ENCODE measurements around the gene ATP11A.
"Not testable (repeated sequence)": the region's sequence is repeated elsewhere in the genome, so short reads cannot be mapped to it uniquely, and the experiment has no call there.

Gene ATP11A

GRCh38 chr13:112671359-112671758, 18.5 kb upstream of the ATP11A start:
- FAIRE-seq, result no peak
- TF ChIP-seq CTCF (IDR thresholded peaks at IDR 0.05; ENCODE audit: insufficient read depth, missing control alignments), result no peak

GRCh38 chr13:112672651-112673284, 17.1 kb upstream of the ATP11A start:
- DNase-seq (ENCODE audit: insufficient read length, low spot score) (no peak), FAIRE-seq (no peak)
- no peak for TF ChIP-seq CTCF (IDR thresholded peaks at IDR 0.05; ENCODE audit: insufficient read depth, missing control alignments)

More at GRCh38 chr13:112671359-112671758, 18.5 kb upstream of the ATP11A start:
- no peak for DNase-seq (ENCODE audit: insufficient read length, low spot score)

- TF ChIP-seq CTCF (IDR thresholded peaks at IDR 0.05; ENCODE audit: insufficient read depth, missing control alignments), result no peak
- FAIRE-seq (no peak), DNase-seq (ENCODE audit: insufficient read length, low spot score) (no peak)
Measured at GRCh38 chr13:112674412-112675365, 15.1 kb upstream of the ATP11A start.

- TF ChIP-seq CTCF (IDR thresholded peaks at IDR 0.05; ENCODE audit: insufficient read depth, missing control alignments), result no peak
- DNase-seq (ENCODE audit: insufficient read length, low spot score) (no peak), FAIRE-seq (no peak)
Measured at GRCh38 chr13:112675366-112675756, 14.5 kb upstream of the ATP11A start.

GRCh38 chr13:112677421-112677962, 12.3 kb upstream of the ATP11A start:
- not testable (repeated sequence) for DNase-seq (ENCODE audit: insufficient read length, low spot score); FAIRE-seq

GRCh38 chr13:112679381-112679780, 10.5 kb upstream of the ATP11A start:
- no peak for FAIRE-seq
- no peak for TF ChIP-seq CTCF (IDR thresholded peaks at IDR 0.05; ENCODE audit: insufficient read depth, missing control alignments)
- no peak for DNase-seq (ENCODE audit: insufficient read length, low spot score)

- FAIRE-seq (no peak), DNase-seq (ENCODE audit: insufficient read length, low spot score) (no peak)
- TF ChIP-seq CTCF (IDR thresholded peaks at IDR 0.05; ENCODE audit: insufficient read depth, missing control alignments), result no peak
Measured at GRCh38 chr13:112679932-112680677, 9.7 kb upstream of the ATP11A start.
